MG63 (cell line): ENCODE measurements around the gene DAPK3. TPM values are rescaled to one million over a fixed set of nuclear protein-coding genes. Genes with fewer than 3 reads are reported as not detected.
A peak's percentile ranks its signal among the peaks of the same experiment; 100 is the strongest.
"Not testable (repeated sequence)": the region's sequence is repeated elsewhere in the genome, so short reads cannot be mapped to it uniquely, and the experiment has no call there.

ENCODE experiments used
- DNase-seq: peaks from one replicate; pipeline ENCODE4 v3.0.0-alpha.2; 2020
- H3K27me3 ChIP-seq: fragments of 250-450 bp; sonication (Bioruptor Pico); 2 replicates; pipeline ENCODE4 v1.5.1; 2020; ENCODE audit warnings: mild to moderate bottlenecking, moderate library complexity
- H3K36me3 ChIP-seq: fragments of 250-450 bp; sonication (Bioruptor Pico); 2 replicates; pipeline ENCODE4 v1.5.1; 2020; ENCODE audit warnings: mild to moderate bottlenecking, moderate library complexity
- H3K4me3 ChIP-seq: fragments of 250-450 bp; sonication (Bioruptor Pico); 2 replicates; pipeline ENCODE4 v1.5.1; 2020; ENCODE audit warnings: mild to moderate bottlenecking, moderate library complexity
- H3K9me3 ChIP-seq: fragments of 250-450 bp; sonication (Bioruptor Pico); 2 replicates; pipeline ENCODE4 v1.5.1; 2020; ENCODE audit warnings: mild to moderate bottlenecking, moderate library complexity
- total RNA-seq: library from RNA; depleted of rRNA; stranded (reverse); fragments of >200 nt; shearing (Covaris generic); gene quantifications from 2 replicates; pipeline ENCODE4 v1.2.3, GENCODE V29; 2014; ENCODE audit warnings: low replicate concordance; rRNA removed

DAPK3 gene
- 123 and 126 TPM in 2 replicates for total RNA-seq

- DNase-seq: peak; percentile 95
These were observed at the start of gene DAPK3 for GRCh38 chr19:3970808-3971598. Gene DAPK3, minus strand, starts transcription at chr19:3971099. Its CDS starts 1,364 bp downstream, at chr19:3969735.

DNA sequence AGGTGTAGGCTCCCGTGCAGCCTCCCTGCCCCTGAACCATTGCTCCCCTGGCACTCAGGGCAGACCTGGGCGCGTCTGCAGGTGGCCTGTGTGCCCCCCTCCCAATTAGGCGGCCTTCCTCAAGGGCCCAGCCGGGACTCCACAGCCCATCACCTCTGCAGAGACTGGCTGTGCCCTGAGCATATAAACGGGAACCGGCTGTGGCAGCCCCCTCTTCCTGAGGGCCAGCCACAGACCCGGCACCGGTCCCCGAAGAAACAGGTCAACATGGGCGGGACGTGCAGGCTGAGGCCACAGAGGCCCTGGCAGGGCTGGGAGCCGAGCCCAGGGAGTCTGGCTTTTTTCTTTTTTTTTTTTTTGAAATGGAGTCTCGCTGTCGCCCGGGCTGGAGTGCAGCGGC is 48.7 kb upstream of the DAPK3 start:
- DNase-seq: no peak
- H3K9me3 ChIP-seq: no peaks in the 10 kb centered on the region
- peaks cover 2% of the 10 kb centered on the region; the same call in 1 of the 2 replicates for H3K36me3 ChIP-seq
- H3K27me3 ChIP-seq: no peaks in the 10 kb centered on the region
- no peak overlapping the region for H3K4me3 ChIP-seq

More at GRCh38 chr19:3970808-3971598, at the start of gene DAPK3:
- Histone ChIP-seq H3K4me3 (peak within 1 kb of the TSS; percentile 87), H3K9me3 (no peaks in the 10 kb centered on the region), H3K27me3 (no peaks in the 10 kb centered on the region), H3K36me3 (peaks cover 34% of the 10 kb centered on the region)

- DNase-seq: no peak
These were observed 48.0 kb upstream of the DAPK3 start for GRCh38 chr19:4018775-4019504.

GRCh38 chr19:4018140-4018613 is 47.3 kb upstream of the DAPK3 start:
- Histone ChIP-seq H3K36me3 (peaks cover 2% of the 10 kb centered on the region; the same call in 1 of the 2 replicates), H3K27me3 (no peaks in the 10 kb centered on the region), H3K9me3 (no peaks in the 10 kb centered on the region), H3K4me3 (no peak overlapping the region)
- DNase-seq: no peak

More at GRCh38 chr19:4018775-4019504, 48.0 kb upstream of the DAPK3 start:
- Histone ChIP-seq H3K4me3 (no peak overlapping the region), H3K9me3 (no peaks in the 10 kb centered on the region), H3K27me3 (no peaks in the 10 kb centered on the region), H3K36me3 (peaks cover 2% of the 10 kb centered on the region; the same call in 1 of the 2 replicates)

GRCh38 chr19:4016903-4017638 is 46.2 kb upstream of the DAPK3 start:
- Histone ChIP-seq H3K4me3 (no peak overlapping the region), H3K9me3 (no peaks in the 10 kb centered on the region), H3K27me3 (no peaks in the 10 kb centered on the region), H3K36me3 (peaks cover 2% of the 10 kb centered on the region; the same call in 1 of the 2 replicates)
- DNase-seq: no peak

DNA sequence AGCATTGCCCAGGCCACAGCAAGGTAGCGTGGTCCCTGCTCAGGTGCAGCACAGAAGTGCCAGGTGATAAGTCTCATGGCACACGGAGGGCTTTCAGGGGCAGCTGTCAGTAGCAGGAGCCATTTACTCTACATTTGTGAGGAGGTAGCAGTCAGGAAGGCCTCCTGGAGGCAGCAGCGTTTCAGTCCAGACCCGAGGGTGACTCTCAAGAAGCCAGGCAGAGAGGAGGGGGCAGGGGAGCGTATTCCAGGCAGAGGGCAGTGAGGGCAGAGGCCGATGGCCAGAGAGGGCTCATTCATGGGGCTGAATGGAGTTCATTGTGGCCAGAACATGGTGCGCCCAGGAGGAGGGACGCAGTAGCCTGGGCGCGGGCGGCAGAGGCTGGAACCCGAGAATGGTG is 45.6 kb upstream of the DAPK3 start:
- Histone ChIP-seq H3K4me3 (no peak overlapping the region), H3K36me3 (no peaks in the 10 kb centered on the region), H3K27me3 (no peaks in the 10 kb centered on the region), H3K9me3 (no peaks in the 10 kb centered on the region)
- DNase-seq: no peak

GRCh38 chr19:4015705-4016402 is 45.0 kb upstream of the DAPK3 start:
- no peak for DNase-seq
- H3K36me3 ChIP-seq: no peaks in the 10 kb centered on the region; the same call in 1 of the 2 replicates

GRCh38 chr19:4014541-4015491 is 43.9 kb upstream of the DAPK3 start:
- H3K9me3 ChIP-seq: no peaks in the 10 kb centered on the region
- H3K27me3 ChIP-seq: no peaks in the 10 kb centered on the region
- no peak for DNase-seq
- H3K36me3 ChIP-seq: no peaks in the 10 kb centered on the region; the same call in 1 of the 2 replicates
- no peak overlapping the region for H3K4me3 ChIP-seq

More at GRCh38 chr19:4015705-4016402, 45.0 kb upstream of the DAPK3 start:
- Histone ChIP-seq H3K9me3 (no peaks in the 10 kb centered on the region), H3K27me3 (no peaks in the 10 kb centered on the region), H3K4me3 (no peak overlapping the region)

- no peak for DNase-seq
- Histone ChIP-seq H3K9me3 (no peaks in the 10 kb centered on the region), H3K27me3 (no peaks in the 10 kb centered on the region), H3K4me3 (no peak overlapping the region), H3K36me3 (no peaks in the 10 kb centered on the region; the same call in 1 of the 2 replicates)
These were observed 43.1 kb upstream of the DAPK3 start for GRCh38 chr19:4013886-4014540.

DNA sequence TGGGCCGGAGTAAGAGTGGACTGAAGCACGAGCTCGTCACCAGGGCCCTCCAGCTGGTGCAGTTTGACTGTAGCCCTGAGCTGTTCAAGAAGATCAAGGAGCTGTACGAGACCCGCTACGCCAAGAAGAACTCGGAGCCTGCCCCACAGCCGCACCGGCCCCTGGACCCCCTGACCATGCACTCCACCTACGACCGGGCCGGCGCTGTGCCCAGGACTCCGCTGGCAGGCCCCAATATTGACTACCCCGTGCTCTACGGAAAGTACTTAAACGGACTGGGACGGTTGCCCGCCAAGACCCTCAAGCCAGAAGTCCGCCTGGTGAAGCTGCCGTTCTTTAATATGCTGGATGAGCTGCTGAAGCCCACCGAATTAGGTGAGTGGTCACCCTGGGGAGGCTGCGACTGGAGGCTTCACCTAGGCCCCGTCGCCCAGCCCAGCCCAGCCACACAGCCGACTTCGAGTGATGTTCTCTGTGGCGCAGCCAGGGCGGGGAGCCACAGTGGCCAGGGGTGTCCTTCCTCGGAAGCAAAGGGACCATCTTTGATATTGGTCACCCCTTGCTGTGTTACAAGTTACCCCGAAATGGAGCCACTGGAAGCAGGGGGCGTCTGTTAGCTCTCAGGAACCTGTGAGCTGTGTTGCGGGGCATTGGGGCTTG is 42.2 kb upstream of the DAPK3 start:
- Histone ChIP-seq H3K9me3 (no peaks in the 10 kb centered on the region), H3K27me3 (no peaks in the 10 kb centered on the region), H3K4me3 (no peak overlapping the region), H3K36me3 (no peaks in the 10 kb centered on the region; the same call in 1 of the 2 replicates)
- no peak for DNase-seq

DNA sequence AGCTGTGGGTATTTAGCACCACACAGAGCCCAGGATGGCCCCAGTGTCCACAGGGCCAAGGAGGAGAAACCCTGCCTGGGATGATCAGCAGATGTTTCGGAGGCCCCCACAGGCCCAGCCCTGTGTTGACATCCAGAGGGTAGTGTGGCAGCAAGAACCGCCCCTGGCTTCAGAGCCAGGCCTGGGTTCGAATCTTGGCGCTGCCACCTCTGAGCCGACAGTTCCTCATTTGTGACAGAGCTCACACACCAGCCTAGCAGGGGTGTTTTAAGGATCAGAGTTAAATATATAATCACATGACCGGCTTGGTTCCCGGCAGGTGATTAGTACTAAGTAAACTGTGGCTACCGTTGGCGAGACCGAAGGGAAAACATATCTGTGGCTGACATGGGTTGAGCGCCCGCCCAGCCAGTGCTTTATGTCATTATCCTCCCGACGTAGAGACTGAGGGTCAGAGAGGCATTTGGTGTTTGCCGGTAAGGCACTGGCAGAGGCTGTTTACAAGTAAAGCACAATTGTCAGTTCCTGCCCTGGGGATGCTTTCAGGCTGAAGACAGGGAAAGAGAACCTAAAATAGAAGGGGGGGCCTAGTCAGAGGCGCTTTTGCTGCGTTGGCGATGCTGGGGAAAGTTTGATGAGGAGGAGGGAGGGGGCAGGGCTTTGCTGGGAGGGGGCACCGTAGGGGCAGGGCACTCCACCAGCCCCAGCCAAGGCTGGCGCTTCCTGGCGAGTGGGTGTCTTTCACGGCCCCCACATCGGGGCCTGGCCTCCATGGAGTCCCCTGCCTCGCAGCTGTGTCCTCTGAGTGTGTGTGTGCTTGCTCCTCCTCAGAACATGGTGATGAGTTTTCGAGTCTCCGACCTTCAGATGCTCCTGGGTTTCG is 41.4 kb upstream of the DAPK3 start:
- Histone ChIP-seq H3K4me3 (no peak overlapping the region), H3K27me3 (no peaks in the 10 kb centered on the region), H3K36me3 (no peaks in the 10 kb centered on the region; the same call in 1 of the 2 replicates), H3K9me3 (no peaks in the 10 kb centered on the region)
- DNase-seq: no peak

- not testable (repeated sequence) for H3K36me3 ChIP-seq, DNase-seq, H3K4me3 ChIP-seq, H3K9me3 ChIP-seq, H3K27me3 ChIP-seq
These were observed 40.5 kb upstream of the DAPK3 start for GRCh38 chr19:4011430-4011829.

GRCh38 chr19:4010808-4011110 is 39.9 kb upstream of the DAPK3 start:
- Histone ChIP-seq H3K27me3 (no peaks in the 10 kb centered on the region), H3K4me3 (no peak overlapping the region), H3K36me3 (no peaks in the 10 kb centered on the region; the same call in 1 of the 2 replicates), H3K9me3 (no peaks in the 10 kb centered on the region)
- DNase-seq: no peak
